Keratinocyte (primary cell): ENCODE data around the gene TFPT. TPM values are rescaled to one million over a fixed set of nuclear protein-coding genes. Genes with fewer than 3 reads are reported as not detected.

ENCODE experiments used
- DNase-seq: peaks from one replicate; pipeline ENCODE4 v3.0.0-alpha.2; 2011; ENCODE audit warnings: low read depth, missing footprints, low spot score
- FAIRE-seq: peaks from 2 replicates; lab custom pipeline; 2011; peaks lifted over from hg19 to GRCh38; lab: Jason Lieb, UNC
- H2AFZ ChIP-seq: 2 replicates; pipeline ENCODE4 v1.6.0; 2012; ENCODE audit warnings: low read length, control low read depth, inconsistent platforms; ENCODE audit not compliant: control insufficient read depth
- H3K27ac ChIP-seq: 2 replicates; pipeline ENCODE4 v1.5.1; 2011; ENCODE audit warnings: low read length; ENCODE audit not compliant: control insufficient read depth, insufficient read depth
- H3K27me3 ChIP-seq: 3 replicates; pipeline ENCODE4 v1.6.0; 2011; ENCODE audit warnings: low read length; ENCODE audit not compliant: control insufficient read depth, insufficient read depth; ENCODE audit errors: extremely low read depth
- H3K36me3 ChIP-seq, 2 experiments: 2 replicates in 1 of 2; 3 replicates in 1 of 2; pipeline ENCODE4 v1.5.1; 2011; ENCODE audit warnings: low read length in 2 of 2, mild to moderate bottlenecking in 1 of 2; ENCODE audit not compliant: control insufficient read depth in 2 of 2, insufficient read depth in 2 of 2; ENCODE audit errors: extremely low read depth in 1 of 2
- H3K4me1 ChIP-seq: 3 replicates; pipeline ENCODE4 v1.5.1; 2011; ENCODE audit warnings: low read length; ENCODE audit not compliant: control insufficient read depth, insufficient read depth; ENCODE audit errors: extremely low read depth
- H3K4me2 ChIP-seq: 3 replicates; pipeline ENCODE4 v1.6.0; 2011; ENCODE audit warnings: low read depth, low read length; ENCODE audit not compliant: control insufficient read depth, insufficient read depth; ENCODE audit errors: extremely low read depth
- H3K4me3 ChIP-seq, 3 experiments: fragments of 200-600 bp in 1 of 3; sonication (generic) in 1 of 3; 2 replicates in 2 of 3; 3 replicates in 1 of 3; pipeline ENCODE4 v1.5.1; 2011 to 2016; ENCODE audit warnings: low read length in 3 of 3, mild to moderate bottlenecking in 3 of 3, control low read depth in 2 of 3, inconsistent platforms in 1 of 3, low read depth in 1 of 3, mixed read lengths in 1 of 3, mixed run types in 1 of 3, moderate library complexity in 1 of 3; ENCODE audit not compliant: control insufficient read depth in 2 of 3, insufficient read depth in 2 of 3; ENCODE audit errors: extremely low read depth in 1 of 3
- H3K79me2 ChIP-seq: 2 replicates; pipeline ENCODE4 v1.6.0; 2012; ENCODE audit warnings: low read length; ENCODE audit not compliant: control insufficient read depth, insufficient read depth
- H3K9ac ChIP-seq: 3 replicates; pipeline ENCODE4 v1.6.0; 2011; ENCODE audit warnings: low read length; ENCODE audit not compliant: control insufficient read depth, insufficient read depth; ENCODE audit errors: extremely low read depth
- H3K9me1 ChIP-seq: 3 replicates; pipeline ENCODE4 v1.6.0; 2011; ENCODE audit warnings: low read length; ENCODE audit not compliant: control insufficient read depth, insufficient read depth; ENCODE audit errors: extremely low read depth
- H3K9me3 ChIP-seq: 2 replicates; pipeline ENCODE4 v1.5.1; 2012; ENCODE audit warnings: low read depth, low read length; ENCODE audit not compliant: control insufficient read depth
- H4K20me1 ChIP-seq: 3 replicates; pipeline ENCODE4 v1.6.0; 2011; ENCODE audit warnings: low read length; ENCODE audit not compliant: control insufficient read depth, insufficient read depth; ENCODE audit errors: extremely low read depth
- EZH2 ChIP-seq: IDR thresholded peaks from one replicate; pipeline ENCODE4 v1.6.1; 2012; ENCODE audit warnings: inconsistent platforms, mild to moderate bottlenecking, low read length, moderate library complexity
- dilution Hi-C: fragments of 300-500 bp; cut with MboI; formaldehyde crosslinking; loops from one replicate; pipeline ENCODE4 v1.7.0; 2020; ENCODE audit warnings: low sequenced_read_pairs; ENCODE audit not compliant: extremely low pct_ligation_motif_present
- polyA plus RNA-seq, 5 experiments: library from polyadenylated mRNA; depleted of rRNA in 3 of 5; stranded (reverse) in 3 of 5; stranded (forward) in 1 of 5; unstranded in 1 of 5; fragments of >200 nt; gene quantifications; 1 replicate in 1 of 5; 2 replicates in 3 of 5; 3 replicates in 1 of 5; pipeline versions ENCODE4 v1.2.1 to v1.2.3, GENCODE V29; 2011 to 2012; ENCODE audit warnings: missing spikeins in 2 of 5, low read depth in 1 of 5, low replicate concordance in 1 of 5
- TF ChIP-seq, protein P1 (sequence below), 3 experiments: IDR thresholded peaks in 1 of 3; conservative IDR thresholded peaks in 1 of 3; optimal IDR thresholded peaks in 1 of 3; 2 replicates in 2 of 3; 3 replicates in 1 of 3; pipeline versions ENCODE3 to v1.5.1; 2011; ENCODE audit warnings: low read length in 3 of 3, mild to moderate bottlenecking in 3 of 3, moderate library complexity in 2 of 3, control low read depth in 1 of 3, inconsistent platforms in 1 of 3; ENCODE audit not compliant: insufficient read depth in 2 of 3; ENCODE audit errors: extremely low read depth in 1 of 3

TFPT gene
- polyA plus RNA-seq, 1 donor (not counting 4 experiments of a cell fraction or from before 2014, with no cell fraction given): 6.8 TPM

DNA sequence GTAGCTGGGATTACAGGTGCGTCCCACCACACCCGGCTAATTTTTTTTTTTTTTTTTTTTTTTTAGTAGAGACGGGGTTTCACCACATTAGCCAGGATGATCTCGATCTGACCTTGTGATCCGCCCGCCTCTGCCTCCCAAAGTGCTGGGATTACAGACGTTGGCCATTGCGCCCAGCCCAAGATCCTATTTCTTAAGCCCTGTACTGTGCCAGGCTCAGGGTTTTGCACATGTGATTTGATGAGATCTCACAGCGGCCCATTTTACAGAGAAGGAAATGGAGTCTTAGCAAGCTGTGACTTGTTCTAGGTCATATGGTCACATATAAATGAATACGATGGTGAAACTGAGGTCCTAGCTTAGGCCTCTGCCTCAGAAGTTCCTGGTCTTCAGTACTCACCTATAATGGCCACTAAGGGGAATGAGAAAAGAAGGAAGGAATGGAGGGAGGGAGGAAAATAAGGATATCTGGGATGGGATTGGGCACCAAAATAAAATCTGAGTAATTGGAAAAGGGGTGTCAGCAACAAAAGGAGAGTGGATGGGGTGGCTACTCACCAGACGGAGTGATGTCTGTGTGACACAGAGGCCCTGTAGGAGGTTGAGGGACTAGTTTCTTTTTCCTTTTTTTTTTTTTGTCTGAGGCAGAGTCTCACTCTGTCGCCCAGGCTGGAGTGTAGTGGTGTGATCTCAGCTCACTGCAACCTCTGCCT, 16.1 kb downstream of the TFPT start:
- no peak overlapping the region for H3K27ac ChIP-seq
- H3K4me1 ChIP-seq: peaks cover 12% of the 10 kb centered on the region
- DNase-seq (no peak), FAIRE-seq (no peak)
- dilution Hi-C loops: no loop called here
- no peaks in the 10 kb centered on the region for H3K9me3 ChIP-seq
- no peak overlapping the region for H2AFZ ChIP-seq
- H3K9me1 ChIP-seq: no peaks in the 10 kb centered on the region
- H4K20me1 ChIP-seq: no peaks in the 10 kb centered on the region
- no peak overlapping the region for H3K4me2 ChIP-seq
- H3K79me2 ChIP-seq: peaks cover 16% of the 10 kb centered on the region
- no peaks in the 10 kb centered on the region for H3K27me3 ChIP-seq
- H3K36me3 ChIP-seq: no peaks in the 10 kb centered on the region
- H3K4me3 ChIP-seq: no peak overlapping the region
- no peak overlapping the region for H3K9ac ChIP-seq
- TF ChIP-seq, protein P1, sequence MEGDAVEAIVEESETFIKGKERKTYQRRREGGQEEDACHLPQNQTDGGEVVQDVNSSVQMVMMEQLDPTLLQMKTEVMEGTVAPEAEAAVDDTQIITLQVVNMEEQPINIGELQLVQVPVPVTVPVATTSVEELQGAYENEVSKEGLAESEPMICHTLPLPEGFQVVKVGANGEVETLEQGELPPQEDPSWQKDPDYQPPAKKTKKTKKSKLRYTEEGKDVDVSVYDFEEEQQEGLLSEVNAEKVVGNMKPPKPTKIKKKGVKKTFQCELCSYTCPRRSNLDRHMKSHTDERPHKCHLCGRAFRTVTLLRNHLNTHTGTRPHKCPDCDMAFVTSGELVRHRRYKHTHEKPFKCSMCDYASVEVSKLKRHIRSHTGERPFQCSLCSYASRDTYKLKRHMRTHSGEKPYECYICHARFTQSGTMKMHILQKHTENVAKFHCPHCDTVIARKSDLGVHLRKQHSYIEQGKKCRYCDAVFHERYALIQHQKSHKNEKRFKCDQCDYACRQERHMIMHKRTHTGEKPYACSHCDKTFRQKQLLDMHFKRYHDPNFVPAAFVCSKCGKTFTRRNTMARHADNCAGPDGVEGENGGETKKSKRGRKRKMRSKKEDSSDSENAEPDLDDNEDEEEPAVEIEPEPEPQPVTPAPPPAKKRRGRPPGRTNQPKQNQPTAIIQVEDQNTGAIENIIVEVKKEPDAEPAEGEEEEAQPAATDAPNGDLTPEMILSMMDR (optimal IDR thresholded peaks at IDR 0.05 in 1 of 3, IDR thresholded peaks at IDR 0.05 in 1 of 3, conservative IDR thresholded peaks at IDR 0.05 in 1 of 3; ENCODE audit: extremely low read depth in 1 of 3, insufficient read depth in 2 of 3, low read length in 3 of 3): no peak
- TF ChIP-seq EZH2: no peak

DNA sequence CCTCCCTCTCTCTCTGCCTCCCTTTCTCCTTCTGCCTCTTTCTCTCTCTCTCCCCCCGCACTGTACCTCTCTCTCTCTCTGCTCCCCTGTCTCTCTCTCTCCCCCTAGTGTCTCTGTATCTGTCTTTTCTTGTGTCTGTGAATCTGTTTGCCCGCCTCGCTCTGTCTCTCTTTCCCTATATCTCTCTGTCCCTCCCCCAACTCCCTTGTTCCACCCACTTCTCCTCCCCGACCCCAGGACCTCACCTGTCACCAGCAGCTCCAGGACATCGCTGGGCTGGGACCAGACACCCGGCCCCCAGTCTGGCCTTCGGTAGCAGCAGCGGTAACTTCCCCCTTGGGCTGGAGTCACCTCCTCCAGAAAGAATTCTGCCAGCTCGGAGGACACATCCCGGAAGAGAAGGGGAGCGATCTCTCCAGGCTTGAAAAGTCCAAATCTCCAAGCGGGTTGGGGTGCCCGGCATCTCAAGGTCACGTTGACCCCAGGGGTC, 18.8 kb downstream of the TFPT start:
- dilution Hi-C loops: no loop called here
- H2AFZ ChIP-seq: peak overlapping the region; percentile 92
- H3K79me2 ChIP-seq: no peaks in the 10 kb centered on the region
- FAIRE-seq (no peak), DNase-seq (no peak)
- H3K9me3 ChIP-seq: no peaks in the 10 kb centered on the region
- peak overlapping the region; percentile 82 for H3K4me2 ChIP-seq
- TF ChIP-seq, protein P1 (optimal IDR thresholded peaks at IDR 0.05 in 1 of 3, IDR thresholded peaks at IDR 0.05 in 1 of 3, conservative IDR thresholded peaks at IDR 0.05 in 1 of 3; ENCODE audit: extremely low read depth in 1 of 3, insufficient read depth in 2 of 3, low read length in 3 of 3): peak; percentile 30 to 53 (median 41)
- TF ChIP-seq EZH2: no peak
- H3K9ac ChIP-seq: peak overlapping the region; percentile 66
- peak overlapping the region; percentile 36 to 64 (median 36) for H3K4me3 ChIP-seq
- H3K27me3 ChIP-seq: no peaks in the 10 kb centered on the region
- no peaks in the 10 kb centered on the region for H4K20me1 ChIP-seq
- no peaks in the 10 kb centered on the region for H3K36me3 ChIP-seq
- peaks cover 7% of the 10 kb centered on the region for H3K4me1 ChIP-seq
- H3K27ac ChIP-seq: no peak overlapping the region
- no peaks in the 10 kb centered on the region for H3K9me1 ChIP-seq
